H1 (cell line): ENCODE results near the gene ASAP3. TPM values are rescaled to one million over a fixed set of nuclear protein-coding genes. Genes with fewer than 3 reads are reported as not detected.

ENCODE experiments used
- BCL11A ChIP-seq, 2 experiments: IDR thresholded peaks; one replicate each; pipeline ENCODE4 v1.6.1; 2011; ENCODE audit warnings: low read depth in 2 of 2, low read length in 2 of 2, mild to moderate bottlenecking in 2 of 2
- EZH2 ChIP-seq: fragments of 200-600 bp; sonication (generic); IDR thresholded peaks from 2 replicates; pipeline ENCODE4 v1.7.1; 2012; ENCODE audit warnings: low read depth, mild to moderate bottlenecking, moderate library complexity, low read length, inconsistent platforms; ENCODE audit not compliant: severe bottlenecking
- JUN ChIP-seq: IDR thresholded peaks from 2 replicates; pipeline ENCODE4 v1.6.1; 2011; ENCODE audit warnings: low read depth, mild to moderate bottlenecking, improper control_type of control experiment, low read length
- NRF1 ChIP-seq: IDR thresholded peaks from 2 replicates; pipeline ENCODE4 v1.6.1; 2011; ENCODE audit warnings: mild to moderate bottlenecking, low read depth, low read length, improper control_type of control experiment
- POU5F1 ChIP-seq: IDR thresholded peaks from 2 replicates; pipeline ENCODE4 v1.6.1; 2011; ENCODE audit warnings: low read depth, mild to moderate bottlenecking, low read length, moderate library complexity
- SIX5 ChIP-seq: IDR thresholded peaks from 2 replicates; pipeline ENCODE4 v1.6.1; 2011; ENCODE audit warnings: mild to moderate bottlenecking, low read depth, low read length
- SUZ12 ChIP-seq: fragments of 200-600 bp; sonication (generic); IDR thresholded peaks from 2 replicates; pipeline ENCODE4 v1.6.1; 2012; ENCODE audit warnings: mild to moderate bottlenecking, inconsistent platforms, low read length, moderate library complexity, mixed read lengths
- TAF1 ChIP-seq: IDR thresholded peaks from 2 replicates; pipeline ENCODE4 v1.6.1; 2011; ENCODE audit warnings: mild to moderate bottlenecking, low read depth, low read length
- TCF12 ChIP-seq: IDR thresholded peaks from 2 replicates; pipeline ENCODE4 v1.6.1; 2011; ENCODE audit warnings: low read depth, mild to moderate bottlenecking, low read length
- polyA plus RNA-seq, 7 experiments: library from polyadenylated mRNA; depleted of rRNA in 3 of 7; stranded (reverse) in 5 of 7; unstranded in 2 of 7; fragments of >200 nt in 5 of 7; fragments of 200-250 nt in 2 of 7; gene quantifications; 1 replicate in 5 of 7; 2 replicates in 1 of 7; 4 replicates in 1 of 7; pipeline versions ENCODE4 v1.2.1 to v1.2.3, GENCODE V29; 2011 to 2013; ENCODE audit warnings: missing spikeins in 2 of 7, mixed read lengths in 2 of 7
- total RNA-seq: library from RNA; stranded (reverse); fragmentation: NEBNext Ultra II Directional; extraction: Animal tissue kit (Norgen Biotek cat#: 25700); gene quantifications from 2 replicates; pipeline ENCODE4 v1.2.1, GENCODE V29; 2021
- TF ChIP-seq, protein P1 (sequence below), 3 experiments: IDR thresholded peaks; 1 replicate in 2 of 3; 2 replicates in 1 of 3; pipeline versions ENCODE4 v1.5.1 to v1.6.1; 2011; ENCODE audit warnings: low read length in 3 of 3, mild to moderate bottlenecking in 3 of 3, inconsistent platforms in 2 of 3, low read depth in 1 of 3, moderate library complexity in 1 of 3; ENCODE audit not compliant: insufficient read depth in 1 of 3; ENCODE audit errors: control extremely low read depth in 1 of 3

ASAP3 gene
- total and polyA plus RNA-seq, 2 of the 8 experiments (the other 6 are each of a cell fraction or from before 2014, with no cell fraction given) = 53.1 to 58.0 TPM

DNA sequence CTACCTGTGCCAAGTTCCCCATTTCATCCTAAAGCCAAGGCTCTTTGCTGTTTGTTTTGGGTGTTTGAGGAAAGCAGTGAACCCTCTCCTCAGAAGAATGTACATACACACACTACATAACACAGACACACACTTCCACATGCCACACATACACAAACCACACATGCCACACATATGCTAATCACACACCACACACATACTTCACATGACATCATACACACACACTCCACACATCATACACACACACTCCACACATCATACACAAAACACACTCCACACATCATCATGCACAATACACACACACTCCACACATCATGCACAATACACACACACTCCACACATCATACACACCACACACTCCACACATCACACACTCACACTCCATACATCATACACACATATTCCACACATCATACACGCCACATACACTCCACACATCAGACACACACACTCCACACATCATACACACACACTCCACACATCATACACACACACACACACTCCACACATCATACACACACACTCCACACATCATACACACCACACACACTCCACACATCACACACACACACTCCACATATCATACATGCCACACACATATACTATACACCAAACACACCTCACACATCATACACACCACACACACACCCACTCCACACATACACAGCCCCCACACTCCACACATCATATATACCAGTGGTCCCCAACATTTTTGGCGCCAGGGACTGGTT, 91.7 kb downstream of the ASAP3 start (continued):
- no peak for TF ChIP-seq SUZ12
- TF ChIP-seq NRF1 = no peak
- no peak for TF ChIP-seq BCL11A (IDR thresholded peaks at IDR 0.05; ENCODE audit: low read depth in 2 of 2, low read length in 2 of 2)
- TF ChIP-seq POU5F1 = no peak
- TF ChIP-seq TAF1 = no peak
- no peak for TF ChIP-seq SIX5
- no peak for TF ChIP-seq TCF12
- TF ChIP-seq, protein P1, sequence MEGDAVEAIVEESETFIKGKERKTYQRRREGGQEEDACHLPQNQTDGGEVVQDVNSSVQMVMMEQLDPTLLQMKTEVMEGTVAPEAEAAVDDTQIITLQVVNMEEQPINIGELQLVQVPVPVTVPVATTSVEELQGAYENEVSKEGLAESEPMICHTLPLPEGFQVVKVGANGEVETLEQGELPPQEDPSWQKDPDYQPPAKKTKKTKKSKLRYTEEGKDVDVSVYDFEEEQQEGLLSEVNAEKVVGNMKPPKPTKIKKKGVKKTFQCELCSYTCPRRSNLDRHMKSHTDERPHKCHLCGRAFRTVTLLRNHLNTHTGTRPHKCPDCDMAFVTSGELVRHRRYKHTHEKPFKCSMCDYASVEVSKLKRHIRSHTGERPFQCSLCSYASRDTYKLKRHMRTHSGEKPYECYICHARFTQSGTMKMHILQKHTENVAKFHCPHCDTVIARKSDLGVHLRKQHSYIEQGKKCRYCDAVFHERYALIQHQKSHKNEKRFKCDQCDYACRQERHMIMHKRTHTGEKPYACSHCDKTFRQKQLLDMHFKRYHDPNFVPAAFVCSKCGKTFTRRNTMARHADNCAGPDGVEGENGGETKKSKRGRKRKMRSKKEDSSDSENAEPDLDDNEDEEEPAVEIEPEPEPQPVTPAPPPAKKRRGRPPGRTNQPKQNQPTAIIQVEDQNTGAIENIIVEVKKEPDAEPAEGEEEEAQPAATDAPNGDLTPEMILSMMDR (IDR thresholded peaks at IDR 0.05; ENCODE audit: control extremely low read depth in 1 of 3, insufficient read depth in 1 of 3, low read depth in 1 of 3, low read length in 3 of 3) = no peak
- no peak for TF ChIP-seq JUN
- TF ChIP-seq EZH2 = no peak
- TF ChIP-seq, all 59 proteins: peak for 0
